PC-3 (cell line): Measurements from ENCODE around the gene CRTC3. TPM values are rescaled to one million over a fixed set of nuclear protein-coding genes. Genes with fewer than 3 reads are reported as not detected.

Source experiments
- ATAC-seq: fragments of 200-7000 bp; cut with Tn5 transposase; 2 replicates; pipeline ENCODE4 v1.9.1; 2020; ENCODE audit warnings: mild to moderate bottlenecking, moderate library complexity
- BruUV-seq: library from RNA; stranded (reverse); fragments of 400-500 nt; replicated peaks from 2 replicates; lab custom pipeline; 2021; lab: Mats Ljungman, UMichigan
- CTCF ChIA-PET: fragments of 300-600 bp; sonication (Branson Sonifier 250); formaldehyde crosslinking; loops from one replicate; lab custom pipeline; 2022; ENCODE audit warnings: antibody characterized with exemption; lab: Charles Lee
- POLR2A ChIA-PET: fragments of 300-600 bp; sonication (Branson Sonifier 250); formaldehyde crosslinking; loops from one replicate; lab custom pipeline; 2022; ENCODE audit warnings: antibody characterized with exemption; ENCODE audit not compliant: unreplicated experiment; lab: Charles Lee
- DNase-seq: peaks from one replicate; pipeline ENCODE4 v3.0.0-alpha.2; 2015
- H2AFZ ChIP-seq: fragments of 300-600 bp; sonication (generic); 2 replicates; pipeline ENCODE4 v1.6.0; 2016; ENCODE audit warnings: antibody characterized with exemption, low read length
- H3F3A ChIP-seq: fragments of 300-600 bp; sonication (generic); one replicate; pipeline ENCODE4 v1.6.0; 2017; ENCODE audit warnings: antibody characterized with exemption, low read length, control low read depth, mild to moderate bottlenecking; ENCODE audit not compliant: unreplicated experiment
- H3K27ac ChIP-seq: fragments of 300-600 bp; sonication (generic); 2 replicates; pipeline ENCODE4 v1.5.1; 2016; ENCODE audit warnings: mild to moderate bottlenecking, low read length
- H3K27me3 ChIP-seq: fragments of 300-600 bp; sonication (generic); 2 replicates; pipeline ENCODE4 v1.6.1; 2016; ENCODE audit warnings: low read length, mixed read lengths
- H3K36me3 ChIP-seq: fragments of 300-600 bp; sonication (generic); 2 replicates; pipeline ENCODE4 v1.6.1; 2016; ENCODE audit warnings: low read depth, mixed run types, low read length, mixed read lengths
- H3K4me1 ChIP-seq: fragments of 300-600 bp; sonication (generic); 2 replicates; pipeline ENCODE4 v1.5.1; 2016; ENCODE audit warnings: low read length; ENCODE audit not compliant: insufficient read depth
- H3K4me2 ChIP-seq: fragments of 300-600 bp; sonication (generic); 2 replicates; pipeline ENCODE4 v1.6.0; 2016; ENCODE audit warnings: low read length
- H3K4me3 ChIP-seq: fragments of 300-600 bp; sonication (generic); 2 replicates; pipeline ENCODE4 v1.5.1; 2016; ENCODE audit warnings: mild to moderate bottlenecking, low read length, mixed read lengths
- H3K79me2 ChIP-seq: fragments of 300-600 bp; sonication (generic); 2 replicates; pipeline ENCODE4 v1.6.1; 2017; ENCODE audit warnings: low read length, mixed read lengths
- H3K9ac ChIP-seq: fragments of 300-600 bp; sonication (generic); 2 replicates; pipeline ENCODE4 v1.6.0; 2016; ENCODE audit warnings: mild to moderate bottlenecking, low read length
- H3K9me2 ChIP-seq: fragments of 300-600 bp; sonication (generic); replicated peaks from 2 replicates; pipeline ENCODE4 v1.6.1; 2016; ENCODE audit warnings: mixed run types, low read length, mixed read lengths
- H3K9me3 ChIP-seq: fragments of 300-600 bp; sonication (generic); 2 replicates; pipeline ENCODE4 v1.6.1; 2016; ENCODE audit warnings: low read length, mixed read lengths
- H4K20me1 ChIP-seq: fragments of 300-600 bp; sonication (generic); 2 replicates; pipeline ENCODE4 v1.6.1; 2016; ENCODE audit warnings: low read length, mixed read lengths
- EZH2 ChIP-seq: fragments of 300-600 bp; sonication (generic); IDR thresholded peaks from one replicate; pipeline ENCODE4 v1.6.1; 2017; ENCODE audit warnings: antibody characterized with exemption, mild to moderate bottlenecking, low read length; ENCODE audit not compliant: unreplicated experiment
- EZH2phosphoT487 ChIP-seq: fragments of 300-600 bp; sonication (generic); IDR thresholded peaks from 2 replicates; pipeline ENCODE4 v1.6.1; 2018; ENCODE audit warnings: mild to moderate bottlenecking, antibody characterized with exemption, low read length, borderline replicate concordance
- intact Hi-C: fragments of 100-400 bp; cut with micrococcal nuclease; formaldehyde crosslinking; loops from 2 replicates; pipeline ENCODE4 v1.9.0; 2023
- total RNA-seq: library from RNA; depleted of rRNA; stranded (reverse); fragments of >200 nt; gene quantifications from 2 replicates; pipeline ENCODE4 v1.2.3, GENCODE V29; 2014
- TF ChIP-seq, protein P1 (sequence below): fragments of 300-600 bp; sonication (generic); conservative IDR thresholded peaks from 2 replicates; pipeline ENCODE4 v1.5.1; 2017; ENCODE audit warnings: antibody characterized with exemption, low read depth, mild to moderate bottlenecking, low read length

The CRTC3 gene
- total RNA-seq, 1 experiment from 2014 or later, result 12.4 TPM

DNA sequence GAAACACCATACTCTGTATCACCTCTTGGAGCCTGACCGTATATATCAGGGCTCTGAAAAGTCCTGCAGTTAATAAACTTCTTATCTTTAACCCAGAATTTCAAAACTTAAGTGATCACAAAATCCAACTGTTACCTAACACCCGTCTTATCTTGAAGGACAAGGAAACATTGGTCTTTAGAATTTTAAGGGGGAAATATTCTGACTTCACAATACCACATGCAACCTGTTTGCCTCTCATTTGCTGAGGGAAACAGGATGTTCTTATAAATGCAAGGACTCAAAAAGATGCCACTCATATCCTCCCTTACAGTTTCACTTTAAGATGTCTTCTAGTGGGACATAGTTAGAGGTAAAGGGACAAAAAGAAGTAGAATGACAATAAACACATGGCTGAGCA, 67.9 kb downstream of the CRTC3 start:
- TF ChIP-seq EZH2phosphoT487, result no peak
- TF ChIP-seq, protein P1, sequence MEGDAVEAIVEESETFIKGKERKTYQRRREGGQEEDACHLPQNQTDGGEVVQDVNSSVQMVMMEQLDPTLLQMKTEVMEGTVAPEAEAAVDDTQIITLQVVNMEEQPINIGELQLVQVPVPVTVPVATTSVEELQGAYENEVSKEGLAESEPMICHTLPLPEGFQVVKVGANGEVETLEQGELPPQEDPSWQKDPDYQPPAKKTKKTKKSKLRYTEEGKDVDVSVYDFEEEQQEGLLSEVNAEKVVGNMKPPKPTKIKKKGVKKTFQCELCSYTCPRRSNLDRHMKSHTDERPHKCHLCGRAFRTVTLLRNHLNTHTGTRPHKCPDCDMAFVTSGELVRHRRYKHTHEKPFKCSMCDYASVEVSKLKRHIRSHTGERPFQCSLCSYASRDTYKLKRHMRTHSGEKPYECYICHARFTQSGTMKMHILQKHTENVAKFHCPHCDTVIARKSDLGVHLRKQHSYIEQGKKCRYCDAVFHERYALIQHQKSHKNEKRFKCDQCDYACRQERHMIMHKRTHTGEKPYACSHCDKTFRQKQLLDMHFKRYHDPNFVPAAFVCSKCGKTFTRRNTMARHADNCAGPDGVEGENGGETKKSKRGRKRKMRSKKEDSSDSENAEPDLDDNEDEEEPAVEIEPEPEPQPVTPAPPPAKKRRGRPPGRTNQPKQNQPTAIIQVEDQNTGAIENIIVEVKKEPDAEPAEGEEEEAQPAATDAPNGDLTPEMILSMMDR, result no peak
- no peak for TF ChIP-seq EZH2
- Histone ChIP-seq H3K9me2 (no peaks in the 10 kb centered on the region), H3K4me3 (no peak overlapping the region), H3F3A (no peaks in the 10 kb centered on the region), H2AFZ (no peak overlapping the region), H3K9ac (no peak overlapping the region), H3K27ac (no peak overlapping the region), H3K4me1 (peaks cover 20% of the 10 kb centered on the region), H3K36me3 (no peaks in the 10 kb centered on the region; the same call in 1 of the 2 replicates), H3K27me3 (no peaks in the 10 kb centered on the region), H3K79me2 (no peaks in the 10 kb centered on the region), H3K4me2 (no peak overlapping the region), H3K9me3 (no peaks in the 10 kb centered on the region), H4K20me1 (no peaks in the 10 kb centered on the region)
- ATAC-seq (no peak), DNase-seq (no peak)
- CTCF ChIA-PET, result no interaction called here
- intact Hi-C loops, result no loop called here
- BruUV-seq, result no TSS peak
- POLR2A ChIA-PET, result no interaction called here

DNA sequence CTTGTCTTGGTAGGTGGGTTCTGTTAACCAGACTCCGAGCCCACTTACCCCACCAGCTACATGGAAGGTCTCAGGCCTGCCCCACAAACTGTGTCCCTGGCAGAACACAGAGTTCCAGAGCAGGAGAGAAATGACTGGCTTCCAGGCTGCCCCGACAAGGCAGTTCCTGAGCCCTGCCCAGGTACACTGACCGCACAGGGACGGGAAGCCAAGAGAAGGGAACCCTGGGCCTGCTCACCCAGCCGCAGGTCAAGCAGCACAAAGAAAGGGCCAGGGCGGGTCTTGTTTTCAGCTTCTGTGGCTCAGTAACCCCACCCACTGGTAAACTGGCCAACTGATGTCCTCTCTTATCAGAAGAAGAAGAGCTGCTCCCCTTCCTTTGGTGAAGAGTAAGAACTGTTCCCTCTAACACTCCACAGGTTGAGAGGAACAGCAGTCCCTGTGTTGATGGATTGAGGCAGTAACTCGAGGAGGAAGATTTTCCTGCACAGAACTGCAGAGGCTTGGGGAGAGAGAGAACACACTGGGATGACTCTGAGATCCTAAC, 68.4 kb downstream of the CRTC3 start:
- H3K27ac ChIP-seq, result no peak overlapping the region
- H3K79me2 ChIP-seq, result no peaks in the 10 kb centered on the region
- TF ChIP-seq, protein P1, result no peak
- TF ChIP-seq EZH2, result no peak
- no peak for TF ChIP-seq EZH2phosphoT487
- H4K20me1 ChIP-seq, result no peaks in the 10 kb centered on the region
- no peaks in the 10 kb centered on the region for H3K9me3 ChIP-seq
- POLR2A ChIA-PET, result no interaction called here
- no peak overlapping the region for H2AFZ ChIP-seq
- no peaks in the 10 kb centered on the region for H3F3A ChIP-seq
- DNase-seq, result no peak
- H3K4me1 ChIP-seq, result peaks cover 19% of the 10 kb centered on the region
- no TSS peak for BruUV-seq
- intact Hi-C loops, result no loop called here
- no peaks in the 10 kb centered on the region for H3K27me3 ChIP-seq
- H3K9ac ChIP-seq, result no peak overlapping the region
- H3K9me2 ChIP-seq, result no peaks in the 10 kb centered on the region
- CTCF ChIA-PET, result no interaction called here
- H3K4me3 ChIP-seq, result no peak overlapping the region
- ATAC-seq, result no peak
- H3K36me3 ChIP-seq, result no peaks in the 10 kb centered on the region; the same call in 1 of the 2 replicates
- no peak overlapping the region for H3K4me2 ChIP-seq

DNA sequence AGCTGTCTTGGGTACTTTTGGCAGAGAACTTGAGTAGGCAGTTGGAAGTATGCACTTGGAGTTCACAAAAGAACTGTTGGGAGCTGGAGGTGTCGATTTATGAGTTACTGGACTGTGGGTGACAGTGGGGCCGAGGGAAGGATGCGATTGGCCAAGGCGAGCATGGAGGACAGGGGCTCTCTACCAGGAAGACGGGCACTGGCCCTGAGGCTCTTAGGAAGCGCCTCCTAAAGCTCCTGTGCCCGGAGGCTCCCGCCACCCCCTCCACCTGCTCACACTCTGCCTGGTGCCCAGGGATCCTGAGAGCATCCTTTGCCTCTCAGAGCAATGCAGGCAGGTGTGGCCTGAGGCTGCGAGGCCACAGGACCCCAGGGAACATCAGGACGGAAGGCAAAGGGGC, 69.0 kb downstream of the CRTC3 start:
- no peak overlapping the region for H3K27ac ChIP-seq
- no peaks in the 10 kb centered on the region for H4K20me1 ChIP-seq
- no peak overlapping the region for H3K4me3 ChIP-seq
- DNase-seq (no peak), ATAC-seq (no peak)
- peaks cover 13% of the 10 kb centered on the region for H3K4me1 ChIP-seq
- no peaks in the 10 kb centered on the region for H3K27me3 ChIP-seq
- POLR2A ChIA-PET, result no interaction called here
- H3K4me2 ChIP-seq, result no peak overlapping the region
- H3K9ac ChIP-seq, result no peak overlapping the region
- TF ChIP-seq, protein P1, result no peak
- no peak for TF ChIP-seq EZH2
- TF ChIP-seq EZH2phosphoT487, result no peak
- H3K79me2 ChIP-seq, result no peaks in the 10 kb centered on the region
- H3K9me3 ChIP-seq, result no peaks in the 10 kb centered on the region
- no peaks in the 10 kb centered on the region for H3K9me2 ChIP-seq
- no TSS peak for BruUV-seq
- CTCF ChIA-PET, result no interaction called here
- intact Hi-C loops, result no loop called here
- H2AFZ ChIP-seq, result no peak overlapping the region
- no peaks in the 10 kb centered on the region for H3F3A ChIP-seq
- H3K36me3 ChIP-seq, result no peaks in the 10 kb centered on the region; the same call in 1 of the 2 replicates
